Lower leg skin (tissue), 3 donors: ENCODE measurements around the gene FIBCD1.

ENCODE experiments used
- CTCF ChIP-seq, 3 donors: fragments of 450-650 bp; IDR thresholded peaks; one replicate each; pipeline ENCODE4 v1.5.1; 2016; ENCODE audit warnings: antibody characterized with exemption in 3 of 3, mild to moderate bottlenecking in 3 of 3, moderate library complexity in 2 of 3
- POLR2A ChIP-seq, 2 donors: fragments of 450-650 bp; IDR thresholded peaks; one replicate each; pipeline ENCODE4 v1.6.1; 2016 to 2017; ENCODE audit warnings: antibody characterized with exemption in 2 of 2, mild to moderate bottlenecking in 1 of 2, moderate library complexity in 1 of 2

GRCh38 chr9:130886981-130887380, 52.1 kb downstream of the FIBCD1 start:
- TF ChIP-seq CTCF (IDR thresholded peaks at IDR 0.05) (no peak), POLR2A (IDR thresholded peaks at IDR 0.05) (no peak)
